Thyroid gland (tissue), 4 donors: ENCODE data around the gene MAPK10. TPM values are rescaled to one million over a fixed set of nuclear protein-coding genes. Genes with fewer than 3 reads are reported as not detected.

ENCODE experiments used
- DNase-seq, 2 donors: peaks; one replicate each; pipeline ENCODE4 v3.0.0-alpha.2; 2019
- H3K27ac ChIP-seq, 3 donors: fragments of 200-600 bp; sonication (generic); 1 replicate in 2 of 3; 2 replicates in 1 of 3; pipeline ENCODE4 v1.5.1; 2016 to 2019; ENCODE audit warnings: mild to moderate bottlenecking in 1 of 3, moderate library complexity in 1 of 3
- H3K27me3 ChIP-seq: fragments of 200-600 bp; sonication (generic); one replicate; pipeline ENCODE4 v1.5.1; 2019
- H3K36me3 ChIP-seq, 2 donors: fragments of 200-600 bp; sonication (generic); one replicate each; pipeline ENCODE4 v1.5.1; 2016 to 2019
- H3K4me1 ChIP-seq, 2 donors: fragments of 200-600 bp; sonication (generic); one replicate each; pipeline ENCODE4 v1.5.1; 2017 to 2019
- H3K4me3 ChIP-seq, 3 donors: fragments of 200-600 bp; sonication (generic); replicated peaks in 1 of 3; 1 replicate in 2 of 3; 2 replicates in 1 of 3; pipeline ENCODE4 v1.5.1; 2016; ENCODE audit warnings: mild to moderate bottlenecking in 1 of 3
- H3K9me3 ChIP-seq: fragments of 200-600 bp; sonication (generic); one replicate; pipeline ENCODE4 v1.5.1; 2017
- CTCF ChIP-seq, 6 experiments: fragments of 200-600 bp in 3 of 6; fragments of 450-650 bp in 3 of 6; sonication (generic) in 3 of 6; IDR thresholded peaks; one replicate each; pipeline ENCODE4 v1.5.1; 2016 to 2019; ENCODE audit warnings: antibody characterized with exemption in 6 of 6, mild to moderate bottlenecking in 2 of 6, inconsistent platforms in 1 of 6, moderate library complexity in 1 of 6
- POLR2A ChIP-seq, 2 donors: fragments of 450-650 bp; IDR thresholded peaks; one replicate each; pipeline ENCODE4 v1.6.1; 2017; ENCODE audit warnings: antibody characterized with exemption in 2 of 2, mild to moderate bottlenecking in 2 of 2, moderate library complexity in 1 of 2
- WGBS, 2 donors: methylation state at CpG; one replicate each; pipeline ENCODE4 v1.1.5; 2017; 5-methylcytosine and 5-hydroxymethylcytosine counted together
- intact Hi-C: fragments of 100-400 bp; cut with DNase I; formaldehyde crosslinking; loops from one replicate; pipeline ENCODE4 v1.15.1; 2023
- total RNA-seq, 4 donors: library from RNA; depleted of rRNA; stranded (reverse); fragments of >200 nt; gene quantifications; one replicate each; pipeline ENCODE4 v1.2.3, GENCODE V29; 2016

The MAPK10 gene
- total RNA-seq, 4 donors from 2014 or later: 65.4 to 95.0 (median 86.2) TPM

DNA sequence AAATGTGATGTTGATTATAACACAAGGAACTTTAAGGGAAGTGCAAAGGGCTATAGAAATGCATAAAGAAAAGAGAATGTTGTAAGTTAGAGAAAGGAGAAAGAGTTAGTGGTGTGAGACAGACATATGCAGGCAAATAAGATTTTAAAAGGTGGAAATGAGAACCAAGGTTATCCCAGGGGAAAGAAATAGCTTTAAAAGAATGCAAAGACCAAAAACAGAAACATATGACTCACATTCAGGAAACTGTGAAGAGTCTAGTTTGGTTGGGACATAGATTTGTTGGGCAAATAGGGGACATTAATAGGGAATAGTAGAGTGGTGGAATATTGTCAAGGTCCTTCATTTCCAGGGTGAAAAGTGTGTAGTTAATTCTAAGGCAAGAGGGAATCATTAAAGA, 52.4 kb downstream of the MAPK10 start:
- DNase-seq: no peak
- Histone ChIP-seq H3K4me1 (peaks cover 7% of the 10 kb centered on the region in 2 donors), H3K36me3 (no peaks in the 10 kb centered on the region), H3K4me3 (no peak overlapping the region), H3K27me3 (no peaks in the 10 kb centered on the region), H3K27ac (peak overlapping the region in 2 of 3 donors; percentile 23 to 24), H3K9me3 (no peaks in the 10 kb centered on the region)
- TF ChIP-seq CTCF (IDR thresholded peaks at IDR 0.05): no peak
- intact Hi-C loops: no loop called here

DNA sequence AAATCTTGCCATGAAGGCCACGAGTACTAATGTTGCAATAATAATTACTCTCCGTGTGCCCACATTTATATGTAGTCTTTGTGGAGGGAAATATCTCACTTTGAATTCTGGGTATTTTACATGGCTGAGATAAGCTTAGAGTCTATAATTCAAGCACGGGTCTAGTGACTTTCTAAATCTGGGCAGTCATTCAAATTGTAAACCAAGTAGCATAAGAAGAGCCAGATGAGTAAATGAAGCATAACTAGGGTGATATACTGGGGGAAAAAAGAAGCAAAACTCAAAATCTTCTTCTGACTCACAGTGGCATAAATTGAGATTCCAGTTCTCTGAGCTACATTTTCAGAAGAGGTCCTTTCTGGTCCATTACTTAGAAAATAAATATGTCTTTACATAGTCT, 53.0 kb downstream of the MAPK10 start:
- no peaks in the 10 kb centered on the region for H3K9me3 ChIP-seq
- peaks cover 11% of the 10 kb centered on the region in 2 donors for H3K4me1 ChIP-seq
- DNase-seq: no peak
- H3K36me3 ChIP-seq: no peaks in the 10 kb centered on the region
- H3K4me3 ChIP-seq: no peak overlapping the region
- 31 to 36% methylated on average over 3 of the region's 3 CpGs for WGBS, 2 donors
- peak overlapping the region in 2 of 3 donors; percentile 23 to 24 for H3K27ac ChIP-seq
- intact Hi-C loops: no loop called here
- H3K27me3 ChIP-seq: no peaks in the 10 kb centered on the region
- no peak for TF ChIP-seq POLR2A (IDR thresholded peaks at IDR 0.05)

GRCh38 chr4:86302830-86303229, 57.0 kb downstream of the MAPK10 start:
- 85 to 92% methylated on average over 2 of the region's 2 CpGs for WGBS, 2 donors
- Histone ChIP-seq H3K27me3 (no peaks in the 10 kb centered on the region), H3K4me1 (peaks cover 14 to 21% of the 10 kb centered on the region in 2 donors), H3K27ac (no peak overlapping the region), H3K36me3 (no peaks in the 10 kb centered on the region), H3K4me3 (no peak overlapping the region), H3K9me3 (no peaks in the 10 kb centered on the region)
- intact Hi-C loops: no loop called here
- TF ChIP-seq POLR2A (IDR thresholded peaks at IDR 0.05) (no peak), CTCF (IDR thresholded peaks at IDR 0.05) (no peak)
- no peak for DNase-seq

GRCh38 chr4:86302251-86302650, 57.6 kb downstream of the MAPK10 start:
- Histone ChIP-seq H3K9me3 (no peaks in the 10 kb centered on the region), H3K4me1 (peaks cover 14 to 17% of the 10 kb centered on the region in 2 donors), H3K27ac (peak overlapping the region in 1 of 3 donors; percentile 55), H3K4me3 (no peak overlapping the region), H3K27me3 (no peaks in the 10 kb centered on the region), H3K36me3 (no peaks in the 10 kb centered on the region)
- intact Hi-C loops: no loop called here
- peak; percentile 49 to 65 for DNase-seq
- no peak for TF ChIP-seq CTCF (IDR thresholded peaks at IDR 0.05)
- TF ChIP-seq POLR2A (IDR thresholded peaks at IDR 0.05): no peak
- 26 to 42% methylated on average over 4 of the region's 4 CpGs for WGBS, 2 donors

GRCh38 chr4:86300516-86300915, 59.3 kb downstream of the MAPK10 start:
- Histone ChIP-seq H3K27me3 (no peaks in the 10 kb centered on the region), H3K36me3 (no peaks in the 10 kb centered on the region), H3K4me3 (no peak overlapping the region), H3K4me1 (peaks cover 7 to 14% of the 10 kb centered on the region in 2 donors), H3K9me3 (no peaks in the 10 kb centered on the region), H3K27ac (no peak overlapping the region)
- 71 to 80% methylated on average over 3 of the region's 3 CpGs for WGBS, 2 donors
- intact Hi-C loops: no loop called here
- no peak for TF ChIP-seq CTCF (IDR thresholded peaks at IDR 0.05)
- TF ChIP-seq POLR2A (IDR thresholded peaks at IDR 0.05): no peak
- DNase-seq: no peak

DNA sequence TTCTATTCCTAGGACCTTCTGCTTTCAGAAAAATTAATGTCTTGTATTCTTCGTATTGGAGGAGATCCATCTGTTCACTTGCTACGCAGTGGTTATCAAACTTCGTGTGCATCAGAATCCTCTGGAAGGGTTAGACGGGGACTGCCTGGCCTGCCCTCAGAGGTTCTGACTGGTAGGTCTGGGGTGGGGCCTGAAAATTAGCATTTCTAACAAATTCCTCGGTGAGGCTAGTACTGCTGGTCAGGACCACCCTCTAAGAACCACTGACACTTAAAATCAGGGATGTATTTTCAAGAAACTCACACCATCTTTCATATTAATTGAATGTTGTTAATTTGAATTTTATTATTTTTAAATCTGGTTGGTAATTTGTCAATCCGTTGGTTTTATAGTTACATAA, 63.0 kb downstream of the MAPK10 start:
- H3K27me3 ChIP-seq: no peaks in the 10 kb centered on the region
- 86 to 89% methylated on average over 6 of the region's 6 CpGs for WGBS, 2 donors
- H3K36me3 ChIP-seq: no peaks in the 10 kb centered on the region
- no peaks in the 10 kb centered on the region for H3K9me3 ChIP-seq
- H3K27ac ChIP-seq: no peak overlapping the region
- peaks cover 4 to 11% of the 10 kb centered on the region in 2 donors for H3K4me1 ChIP-seq
- DNase-seq: no peak
- no peak overlapping the region for H3K4me3 ChIP-seq
- intact Hi-C loops: no loop called here
- TF ChIP-seq POLR2A (IDR thresholded peaks at IDR 0.05) (no peak), CTCF (IDR thresholded peaks at IDR 0.05) (no peak)
